M059J (cell line): ENCODE data around the gene EMD. TPM values are rescaled to one million over a fixed set of nuclear protein-coding genes. Genes with fewer than 3 reads are reported as not detected.
"Not testable (repeated sequence)": the region's sequence is repeated elsewhere in the genome, so short reads cannot be mapped to it uniquely, and the experiment has no call there.

Experiments
- DNase-seq: peaks from one replicate; pipeline ENCODE4 v3.0.0-alpha.2; 2012; ENCODE audit warnings: low read depth
- total RNA-seq: library from RNA; depleted of rRNA; stranded (reverse); fragments of >200 nt; shearing (Covaris generic); gene quantifications from 2 replicates; pipeline ENCODE4 v1.2.3, GENCODE V29; 2014; rRNA removed

The EMD gene
- 101 and 105 TPM in 2 replicates for total RNA-seq

GRCh38 chrX:154378799-154379568 is at the start of gene EMD:
Gene EMD (plus strand): TSS chrX:154379295. CDS start chrX:154379485, 190 bp downstream.
- peak; percentile 99 for DNase-seq

GRCh38 chrX:154332561-154332960 is 46.5 kb upstream of the EMD start:
- DNase-seq = no peak

- no peak for DNase-seq
Observed at GRCh38 chrX:154333116-154333515, 46.0 kb upstream of the EMD start.

- no peak for DNase-seq
Observed at GRCh38 chrX:154333837-154334271, 45.2 kb upstream of the EMD start.

GRCh38 chrX:154334496-154334895 is 44.6 kb upstream of the EMD start:
- DNase-seq = no peak

- DNase-seq = not testable (repeated sequence)
Observed at GRCh38 chrX:154341399-154342298, 37.4 kb upstream of the EMD start.

- DNase-seq = not testable (repeated sequence)
Observed at GRCh38 chrX:154343063-154343462, 36.0 kb upstream of the EMD start.

- DNase-seq = not testable (repeated sequence)
Observed at GRCh38 chrX:154343620-154344019, 35.5 kb upstream of the EMD start.

- DNase-seq = peak; percentile 71
Observed at GRCh38 chrX:154348114-154348531, 31.0 kb upstream of the EMD start.

- peak; percentile 54 for DNase-seq
Observed at GRCh38 chrX:154348646-154349358, 30.3 kb upstream of the EMD start.

- peak; percentile 45 for DNase-seq
Observed at GRCh38 chrX:154349359-154349935, 29.6 kb upstream of the EMD start.

GRCh38 chrX:154349979-154350378 is 29.1 kb upstream of the EMD start:
- no peak for DNase-seq

- DNase-seq = peak; percentile 32
Observed at GRCh38 chrX:154350429-154351182, 28.5 kb upstream of the EMD start.

- no peak for DNase-seq
Observed at GRCh38 chrX:154351183-154352011, 27.7 kb upstream of the EMD start.

GRCh38 chrX:154352012-154352401 is 27.1 kb upstream of the EMD start:
- no peak for DNase-seq

- DNase-seq = no peak
Observed at GRCh38 chrX:154352466-154352865, 26.6 kb upstream of the EMD start.

GRCh38 chrX:154353172-154353843 is 25.8 kb upstream of the EMD start:
- DNase-seq = no peak

- DNase-seq = no peak
Observed at GRCh38 chrX:154354013-154354412, 25.1 kb upstream of the EMD start.

- no peak for DNase-seq
Observed at GRCh38 chrX:154354516-154354915, 24.6 kb upstream of the EMD start.
